Endothelial cell of umbilical vein (primary cell): ENCODE results near the gene OR10H3. TPM values are rescaled to one million over a fixed set of nuclear protein-coding genes. Genes with fewer than 3 reads are reported as not detected.

ENCODE experiments used
- BruUV-seq: library from RNA; stranded (reverse); fragments of 400-500 nt; replicated peaks from 2 replicates; lab custom pipeline; 2021; lab: Mats Ljungman, UMichigan
- CTCF ChIA-PET: fragments of 300-600, 350-600 bp; sonication (Branson Sonifier 250); formaldehyde crosslinking; loops from one replicate; lab custom pipeline; 2021; ENCODE audit warnings: antibody characterized with exemption, inconsistent platforms; lab: Charles Lee
- POLR2A ChIA-PET: fragments of 300-600, 350-600 bp; sonication (Branson Sonifier 250); formaldehyde crosslinking; loops from one replicate; lab custom pipeline; 2021; ENCODE audit warnings: antibody characterized with exemption, inconsistent platforms; lab: Charles Lee
- DNase-seq: peaks from one replicate; pipeline ENCODE4 v3.0.0-alpha.2; 2011; ENCODE audit warnings: low read depth, low spot score
- FAIRE-seq: peaks from 2 replicates; lab custom pipeline; 2011; peaks lifted over from hg19 to GRCh38; lab: Jason Lieb, UNC
- H2AFZ ChIP-seq: 2 replicates; pipeline ENCODE4 v1.6.0; 2012; ENCODE audit warnings: low read depth, low read length, control low read depth, inconsistent platforms
- H3K27ac ChIP-seq: 2 replicates; pipeline ENCODE4 v1.5.1; 2011; ENCODE audit warnings: low read depth, mild to moderate bottlenecking, control low read depth, low read length, moderate library complexity; ENCODE audit not compliant: insufficient read depth
- H3K27me3 ChIP-seq, 2 experiments: 2 replicates each; pipeline versions ENCODE4 v1.6.0 to v1.6.1; 2011; ENCODE audit warnings: low read length in 2 of 2, mixed read lengths in 1 of 2; ENCODE audit not compliant: control insufficient read depth in 2 of 2, insufficient read depth in 2 of 2
- H3K36me3 ChIP-seq, 2 experiments: 2 replicates in 1 of 2; 3 replicates in 1 of 2; pipeline ENCODE4 v1.5.1; 2011; ENCODE audit warnings: low read length in 2 of 2, mild to moderate bottlenecking in 1 of 2, moderate library complexity in 1 of 2; ENCODE audit not compliant: control insufficient read depth in 2 of 2, insufficient read depth in 2 of 2; ENCODE audit errors: extremely low read depth in 1 of 2
- H3K4me1 ChIP-seq: 3 replicates; pipeline ENCODE4 v1.5.1; 2011; ENCODE audit warnings: mild to moderate bottlenecking, low read length; ENCODE audit not compliant: control insufficient read depth, insufficient read depth; ENCODE audit errors: extremely low read depth
- H3K4me2 ChIP-seq: 2 replicates; pipeline ENCODE4 v1.6.1; 2011; ENCODE audit warnings: low read length, control low read depth, mixed read lengths; ENCODE audit not compliant: insufficient read depth
- H3K4me3 ChIP-seq, 3 experiments: fragments of 200-600 bp in 1 of 3; sonication (generic), shearing (Covaris generic) in 1 of 3; replicated peaks in 1 of 3; 2 replicates each; pipeline ENCODE4 v1.5.1; 2011 to 2016; ENCODE audit warnings: control low read depth in 3 of 3, low read length in 3 of 3, mild to moderate bottlenecking in 2 of 3, inconsistent platforms in 1 of 3, low read depth in 1 of 3, moderate library complexity in 1 of 3; ENCODE audit not compliant: insufficient read depth in 1 of 3
- H3K79me2 ChIP-seq: 2 replicates; pipeline ENCODE4 v1.6.0; 2012; ENCODE audit warnings: low read length, inconsistent platforms; ENCODE audit not compliant: control insufficient read depth, insufficient read depth
- H3K9ac ChIP-seq: replicated peaks from 2 replicates; pipeline ENCODE3; 2011; ENCODE audit warnings: low read length, control low read depth; ENCODE audit not compliant: insufficient read depth; ENCODE audit errors: extremely low read depth
- H3K9me1 ChIP-seq: replicated peaks from 3 replicates; pipeline ENCODE4 v1.6.0; 2011; ENCODE audit warnings: mild to moderate bottlenecking, low read length; ENCODE audit not compliant: control insufficient read depth, insufficient read depth; ENCODE audit errors: extremely low read depth
- H3K9me3 ChIP-seq: replicated peaks from 2 replicates; pipeline ENCODE4 v1.5.1; 2012; ENCODE audit warnings: low read length, inconsistent platforms; ENCODE audit not compliant: control insufficient read depth, insufficient read depth
- H4K20me1 ChIP-seq: replicated peaks from 2 replicates; pipeline ENCODE3; 2011; ENCODE audit warnings: mild to moderate bottlenecking, low read length; ENCODE audit not compliant: control insufficient read depth, insufficient read depth; ENCODE audit errors: extremely low read depth
- CTCF ChIP-seq, 2 donors: IDR thresholded peaks; 1 replicate in 1 of 2; 2 replicates in 1 of 2; pipeline ENCODE4 v1.5.1; 2011; ENCODE audit warnings: low read length in 2 of 2, mild to moderate bottlenecking in 2 of 2, moderate library complexity in 2 of 2, control low read depth in 1 of 2, inconsistent platforms in 1 of 2, low read depth in 1 of 2; ENCODE audit not compliant: insufficient read depth in 1 of 2; ENCODE audit errors: extremely low read depth in 1 of 2
- EZH2 ChIP-seq: IDR thresholded peaks from 2 replicates; pipeline ENCODE4 v1.6.1; 2012; ENCODE audit warnings: borderline replicate concordance, low read depth, mild to moderate bottlenecking, moderate library complexity, low read length, inconsistent platforms; ENCODE audit not compliant: severe bottlenecking
- FOS ChIP-seq: IDR thresholded peaks from 2 replicates; pipeline ENCODE4 v1.6.1; 2011; ENCODE audit warnings: mild to moderate bottlenecking, low read length, moderate library complexity, borderline replicate concordance; ENCODE audit not compliant: insufficient read depth
- GATA2 ChIP-seq: IDR thresholded peaks from 2 replicates; pipeline ENCODE4 v1.7.0; 2011; ENCODE audit warnings: low read depth, mild to moderate bottlenecking, moderate library complexity, mixed read lengths, low read length; ENCODE audit not compliant: insufficient read length, insufficient read depth
- JUN ChIP-seq: IDR thresholded peaks from 2 replicates; pipeline ENCODE4 v1.6.1; 2011; ENCODE audit warnings: borderline replicate concordance, low read depth; ENCODE audit not compliant: insufficient read length, insufficient read depth
- MAX ChIP-seq: IDR thresholded peaks from 2 replicates; pipeline ENCODE4 v1.6.1; 2011; ENCODE audit not compliant: insufficient read depth, insufficient read length
- MYC ChIP-seq: IDR thresholded peaks from one replicate; pipeline ENCODE4 v1.6.1; 2011; ENCODE audit warnings: mild to moderate bottlenecking, low read depth, low read length
- POLR2A ChIP-seq: IDR thresholded peaks from 2 replicates; pipeline ENCODE4 v1.6.1; 2012; ENCODE audit warnings: low read depth, mild to moderate bottlenecking, control low read depth, low read length
- POLR2AphosphoS5 ChIP-seq: IDR thresholded peaks from 2 replicates; pipeline ENCODE4 v1.6.1; 2012; ENCODE audit warnings: low read depth, mild to moderate bottlenecking, control low read depth, low read length, moderate library complexity; ENCODE audit not compliant: insufficient read depth
- dilution Hi-C: fragments of 300-500 bp; cut with MboI; formaldehyde crosslinking; loops from one replicate; pipeline ENCODE4 v1.15.0; 2019; ENCODE audit warnings: low sequenced_read_pairs; ENCODE audit not compliant: extremely low pct_ligation_motif_present
- intact Hi-C: fragments of 100-400 bp; cut with micrococcal nuclease; formaldehyde crosslinking; loops from one replicate; pipeline ENCODE4 v1.10.0; 2022
- polyA plus RNA-seq, 4 experiments: library from polyadenylated mRNA; depleted of rRNA in 3 of 4; stranded (reverse) in 3 of 4; unstranded in 1 of 4; fragments of >200 nt; gene quantifications; 2 replicates each; pipeline versions ENCODE4 v1.2.1 to v1.2.3, GENCODE V29; 2011 to 2012; ENCODE audit warnings: missing spikeins in 1 of 4
- total RNA-seq: library from RNA; stranded (reverse); gene quantifications from 2 replicates; pipeline ENCODE4 v1.2.3, GENCODE V29; 2021

The OR10H3 gene
- total and polyA plus RNA-seq, 2 donors (not counting 3 experiments of a cell fraction or from before 2014, with no cell fraction given) = not detected

GRCh38 chr19:15721268-15721667 is 16.5 kb upstream of the OR10H3 start:
- Histone ChIP-seq H2AFZ (no peak overlapping the region), H3K4me3 (no peak overlapping the region), H3K36me3 (no peaks in the 10 kb centered on the region), H3K9me1 (no peaks in the 10 kb centered on the region), H4K20me1 (no peaks in the 10 kb centered on the region), H3K27me3 (no peaks in the 10 kb centered on the region), H3K4me2 (no peak overlapping the region), H3K79me2 (no peaks in the 10 kb centered on the region), H3K9ac (no peak overlapping the region), H3K4me1 (no peaks in the 10 kb centered on the region), H3K27ac (no peak overlapping the region), H3K9me3 (peaks cover 2% of the 10 kb centered on the region)
- BruUV-seq = no TSS peak
- ChIA-PET CTCF (no interaction called here), POLR2A (no interaction called here)
- TF ChIP-seq POLR2AphosphoS5 = no peak
- no peak for TF ChIP-seq CTCF (IDR thresholded peaks at IDR 0.05; ENCODE audit: extremely low read depth in 1 of 2, insufficient read depth in 1 of 2, low read depth in 1 of 2, low read length in 2 of 2)
- no peak for TF ChIP-seq GATA2
- no peak for TF ChIP-seq FOS
- TF ChIP-seq MYC = no peak
- TF ChIP-seq JUN = no peak
- no peak for TF ChIP-seq POLR2A
- no peak for TF ChIP-seq MAX
- no peak for TF ChIP-seq EZH2
- no peak for FAIRE-seq
- intact Hi-C loops (no loop called here), dilution Hi-C loops (no loop called here)
- DNase-seq = no peak
